ENCODE data around the gene C1RL. TPM values are rescaled to one million over a fixed set of nuclear protein-coding genes. Genes with fewer than 3 reads are reported as not detected.

C1RL gene
- total and polyA plus RNA-seq, 12 donors = 4.5 to 24.9 (median 8.1) TPM

- 89 to 92% methylated on average over 4 of the region's 4 CpGs for WGBS, 2 donors
- Histone ChIP-seq H3K4me3 (no peak overlapping the region), H3K27ac (peak overlapping the region in 2 of 10 donors; percentile 21 to 26), H3K4me1 (peaks cover 0 to 24% (median 0%) of the 10 kb centered on the region in 9 donors), H3K9me3 (peaks cover 0 to 8% (median 1%) of the 10 kb centered on the region in 11 donors), H3K27me3 (no peaks in the 10 kb centered on the region), H3K36me3 (peaks cover 0 to 78% (median 0%) of the 10 kb centered on the region in 9 donors)
- intact Hi-C loops (cut with DNase I) = loop anchor here in 2 of 10 donors (10.0 kb wide), 2 partner anchors 46 to 156 kb away; partner anchors contain the start of genes C12orf57 (in 1 of the 2) and RNU7-1 (in 1 of the 2)
- ATAC-seq = peak in 2 of 8 donors; percentile 18 to 34
- TF ChIP-seq CTCF (IDR thresholded peaks at IDR 0.05) = no peak
- no peak for DNase-seq
Measured at GRCh38 chr12:7101047-7101693, 7.8 kb downstream of the C1RL start.

- DNase-seq (no peak), ATAC-seq (no peak)
- TF ChIP-seq CTCF (IDR thresholded peaks at IDR 0.05) = no peak
- Histone ChIP-seq H3K36me3 (peaks cover 0 to 75% (median 0%) of the 10 kb centered on the region in 9 donors), H3K27ac (no peak overlapping the region), H3K27me3 (no peaks in the 10 kb centered on the region), H3K9me3 (no peaks in the 10 kb centered on the region), H3K4me1 (peaks cover 0 to 24% (median 0%) of the 10 kb centered on the region in 9 donors), H3K4me3 (no peak overlapping the region)
- intact Hi-C loops (cut with DNase I) = loop anchor here in 2 of 10 donors (10.0 kb wide), 2 partner anchors 45 to 155 kb away; partner anchors contain the start of genes C12orf57 (in 1 of the 2) and RNU7-1 (in 1 of the 2)
- WGBS, 2 donors = 90 to 93% methylated on average over 4 of the region's 4 CpGs
Measured at GRCh38 chr12:7100239-7100638, 8.8 kb downstream of the C1RL start.

- intact Hi-C loops (cut with DNase I) = loop anchor here in 3 of 10 donors (5.0 to 10.0 kb wide), 2 partner anchors 37 to 155 kb away; partner anchors contain the start of genes C12orf57 (in 2 of the 3), RNU7-1 (in 2 of the 3) and C1S (in 1 of the 3)
- DNase-seq = no peak
- no peaks in the 10 kb centered on the region for H3K27me3 ChIP-seq
- no peak overlapping the region for H3K27ac ChIP-seq
- no peaks in the 10 kb centered on the region for H3K9me3 ChIP-seq
- H3K4me1 ChIP-seq = peaks cover 0 to 24% (median 0%) of the 10 kb centered on the region in 9 donors
- peaks cover 0 to 69% (median 0%) of the 10 kb centered on the region in 9 donors for H3K36me3 ChIP-seq
- no peak for TF ChIP-seq CTCF (IDR thresholded peaks at IDR 0.05)
- 86 to 87% methylated on average over 9 of the region's 9 CpGs for WGBS, 2 donors
- no peak overlapping the region for H3K4me3 ChIP-seq
- ATAC-seq = no peak
Measured at GRCh38 chr12:7099290-7099996, 9.6 kb downstream of the C1RL start.

GRCh38 chr12:7096979-7097378, 12.0 kb downstream of the C1RL start:
- no peaks in the 10 kb centered on the region for H3K9me3 ChIP-seq
- peaks cover 0 to 28% (median 7%) of the 10 kb centered on the region in 9 donors for H3K4me1 ChIP-seq
- ATAC-seq (no peak), DNase-seq (no peak)
- H3K36me3 ChIP-seq = peaks cover 0 to 50% (median 0%) of the 10 kb centered on the region in 9 donors
- no peak overlapping the region for H3K27ac ChIP-seq
- intact Hi-C loops (cut with DNase I) = loop anchor here in 3 of 10 donors (5.0 to 10.0 kb wide), 2 partner anchors 35 to 152 kb away; partner anchors contain the start of genes C12orf57 (in 2 of the 3), RNU7-1 (in 2 of the 3) and C1S (in 1 of the 3)
- no peaks in the 10 kb centered on the region for H3K27me3 ChIP-seq
- no peak overlapping the region for H3K4me3 ChIP-seq
- no peak for TF ChIP-seq CTCF (IDR thresholded peaks at IDR 0.05)
- 86 to 87% methylated on average over 19 of the region's 19 CpGs for WGBS, 2 donors

Data from heart right ventricle (tissue), 16 donors.